Karpas-422 (cell line): ENCODE data around the gene NAV2. TPM values are rescaled to one million over a fixed set of nuclear protein-coding genes. Genes with fewer than 3 reads are reported as not detected.

Experiments
- DNase-seq: peaks from one replicate; pipeline ENCODE4 v3.0.0-alpha.2; 2015
- H2AFZ ChIP-seq: fragments of 200-600 bp; sonication (generic); 2 replicates; pipeline ENCODE4 v1.6.1; 2014; ENCODE audit warnings: antibody characterized with exemption, low read length, mixed read lengths
- H3K27ac ChIP-seq: fragments of 200-600 bp; sonication (generic); 2 replicates; pipeline ENCODE4 v1.5.1; 2014; ENCODE audit warnings: mild to moderate bottlenecking, low read length, moderate library complexity
- H3K27me3 ChIP-seq: fragments of 200-600 bp; sonication (generic); 2 replicates; pipeline ENCODE4 v1.6.1; 2014; ENCODE audit warnings: low read length, mixed read lengths
- H3K36me3 ChIP-seq: fragments of 200-600 bp; sonication (generic); 2 replicates; pipeline ENCODE4 v1.6.1; 2014; ENCODE audit warnings: low read length, mixed read lengths; ENCODE audit not compliant: insufficient read depth
- H3K4me1 ChIP-seq: fragments of 200-600 bp; sonication (generic); 2 replicates; pipeline ENCODE4 v1.6.1; 2014; ENCODE audit warnings: mild to moderate bottlenecking, low read length, mixed read lengths
- H3K4me2 ChIP-seq: fragments of 200-600 bp; sonication (generic); 2 replicates; pipeline ENCODE4 v1.6.1; 2014; ENCODE audit warnings: low read length, low read depth, mild to moderate bottlenecking; ENCODE audit not compliant: poor library complexity, severe bottlenecking
- H3K4me3 ChIP-seq: fragments of 200-600 bp; sonication (generic); 2 replicates; pipeline ENCODE4 v1.5.1; 2014; ENCODE audit warnings: mild to moderate bottlenecking, antibody characterized with exemption, low read length, mixed read lengths
- H3K79me2 ChIP-seq: fragments of 200-600 bp; sonication (generic); 2 replicates; pipeline ENCODE4 v1.6.1; 2014; ENCODE audit warnings: mild to moderate bottlenecking, low read length, mixed read lengths
- H3K9ac ChIP-seq: fragments of 200-600 bp; sonication (generic); 2 replicates; pipeline ENCODE4 v1.6.0; 2014; ENCODE audit warnings: low read length
- H3K9me2 ChIP-seq: fragments of 200-600 bp; sonication (generic), shearing (Covaris generic); replicated peaks from 2 replicates; pipeline ENCODE4 v1.6.0; 2014; ENCODE audit warnings: mild to moderate bottlenecking, low read length, moderate library complexity; ENCODE audit not compliant: insufficient read depth
- H3K9me3 ChIP-seq: fragments of 300-700, 200-600 bp; sonication (generic); 2 replicates; pipeline ENCODE4 v1.6.1; 2014; ENCODE audit warnings: low read length, mixed read lengths
- H4K20me1 ChIP-seq: fragments of 200-600 bp; sonication (generic); 2 replicates; pipeline ENCODE4 v1.6.1; 2014; ENCODE audit warnings: mild to moderate bottlenecking, antibody characterized with exemption, low read length, low read depth; ENCODE audit not compliant: insufficient read depth
- total RNA-seq: library from RNA; depleted of rRNA; stranded (reverse); fragments of >200 nt; shearing (Covaris generic); gene quantifications from 2 replicates; pipeline ENCODE4 v1.2.3, GENCODE V29; 2014; ENCODE audit warnings: low replicate concordance

The NAV2 gene
- total RNA-seq, 1 experiment from 2014 or later, result not detected

GRCh38 chr11:19718051-19718450 is 5.4 kb downstream of the NAV2 start:
- no peak for DNase-seq
- no peaks in the 10 kb centered on the region for H3K36me3 ChIP-seq
- no peaks in the 10 kb centered on the region for H3K9me2 ChIP-seq
- peaks cover 3% of the 10 kb centered on the region for H3K4me1 ChIP-seq
- no peaks in the 10 kb centered on the region for H3K9me3 ChIP-seq
- H3K9ac ChIP-seq, result no peak overlapping the region
- 0 out of 2 replicates have a peak, but pooled peaks cover 3% of the 10 kb centered on the region for H3K27me3 ChIP-seq
- no peak overlapping the region for H2AFZ ChIP-seq
- H3K4me2 ChIP-seq, result no peak overlapping the region
- no peak overlapping the region for H3K4me3 ChIP-seq
- H4K20me1 ChIP-seq, result no peaks in the 10 kb centered on the region
- no peak overlapping the region for H3K27ac ChIP-seq
- no peaks in the 10 kb centered on the region for H3K79me2 ChIP-seq

- no peaks in the 10 kb centered on the region for H3K79me2 ChIP-seq
- H3K4me2 ChIP-seq, result no peak overlapping the region
- H3K9me2 ChIP-seq, result no peaks in the 10 kb centered on the region
- no peak overlapping the region for H3K4me3 ChIP-seq
- no peak overlapping the region for H3K27ac ChIP-seq
- no peaks in the 10 kb centered on the region for H3K4me1 ChIP-seq
- 0 out of 2 replicates have a peak, but pooled peaks cover 3% of the 10 kb centered on the region for H3K27me3 ChIP-seq
- H2AFZ ChIP-seq, result no peak overlapping the region
- no peak overlapping the region for H3K9ac ChIP-seq
- H3K9me3 ChIP-seq, result no peaks in the 10 kb centered on the region
- DNase-seq, result no peak
- no peaks in the 10 kb centered on the region for H3K36me3 ChIP-seq
- no peaks in the 10 kb centered on the region for H4K20me1 ChIP-seq
These were observed 6.3 kb downstream of the NAV2 start for GRCh38 chr11:19718951-19719350.

- Histone ChIP-seq H3K9me2 (no peaks in the 10 kb centered on the region), H4K20me1 (no peaks in the 10 kb centered on the region), H3K36me3 (no peaks in the 10 kb centered on the region), H3K79me2 (no peaks in the 10 kb centered on the region), H3K27ac (no peak overlapping the region), H3K9ac (no peak overlapping the region), H3K4me3 (no peak overlapping the region), H3K4me1 (no peaks in the 10 kb centered on the region), H3K4me2 (no peak overlapping the region), H2AFZ (no peak overlapping the region), H3K9me3 (no peaks in the 10 kb centered on the region), H3K27me3 (0 out of 2 replicates have a peak, but pooled peaks cover 3% of the 10 kb centered on the region)
- DNase-seq, result no peak
These were observed 7.3 kb downstream of the NAV2 start for GRCh38 chr11:19719960-19720359.

- no peak overlapping the region for H3K9ac ChIP-seq
- no peak for DNase-seq
- no peak overlapping the region for H3K4me2 ChIP-seq
- no peaks in the 10 kb centered on the region for H3K79me2 ChIP-seq
- no peak overlapping the region for H2AFZ ChIP-seq
- H3K27ac ChIP-seq, result no peak overlapping the region
- no peak overlapping the region for H3K4me3 ChIP-seq
- 0 out of 2 replicates have a peak, but pooled peaks cover 3% of the 10 kb centered on the region for H3K27me3 ChIP-seq
- H4K20me1 ChIP-seq, result no peaks in the 10 kb centered on the region
- no peaks in the 10 kb centered on the region for H3K9me3 ChIP-seq
- no peaks in the 10 kb centered on the region for H3K4me1 ChIP-seq
- no peaks in the 10 kb centered on the region for H3K36me3 ChIP-seq
- no peaks in the 10 kb centered on the region for H3K9me2 ChIP-seq
These were observed 8.5 kb downstream of the NAV2 start for GRCh38 chr11:19721176-19721575.

GRCh38 chr11:19722702-19723101 is 10.1 kb downstream of the NAV2 start:
- no peak overlapping the region for H2AFZ ChIP-seq
- DNase-seq, result no peak
- 0 out of 2 replicates have a peak, but pooled peaks cover 3% of the 10 kb centered on the region for H3K27me3 ChIP-seq
- no peaks in the 10 kb centered on the region for H3K79me2 ChIP-seq
- no peaks in the 10 kb centered on the region for H3K9me3 ChIP-seq
- H3K9me2 ChIP-seq, result no peaks in the 10 kb centered on the region
- H3K27ac ChIP-seq, result no peak overlapping the region
- H3K4me1 ChIP-seq, result no peaks in the 10 kb centered on the region
- no peak overlapping the region for H3K9ac ChIP-seq
- H4K20me1 ChIP-seq, result no peaks in the 10 kb centered on the region
- no peak overlapping the region for H3K4me3 ChIP-seq
- H3K36me3 ChIP-seq, result no peaks in the 10 kb centered on the region
- H3K4me2 ChIP-seq, result no peak overlapping the region

- H3K9ac ChIP-seq, result no peak overlapping the region
- no peaks in the 10 kb centered on the region for H3K4me1 ChIP-seq
- DNase-seq, result no peak
- H3K79me2 ChIP-seq, result no peaks in the 10 kb centered on the region
- no peak overlapping the region for H3K4me2 ChIP-seq
- H2AFZ ChIP-seq, result no peak overlapping the region
- no peaks in the 10 kb centered on the region for H3K9me2 ChIP-seq
- H3K36me3 ChIP-seq, result no peaks in the 10 kb centered on the region
- no peaks in the 10 kb centered on the region for H4K20me1 ChIP-seq
- 0 out of 2 replicates have a peak, but pooled peaks cover 3% of the 10 kb centered on the region for H3K27me3 ChIP-seq
- H3K9me3 ChIP-seq, result no peaks in the 10 kb centered on the region
- H3K27ac ChIP-seq, result no peak overlapping the region
- H3K4me3 ChIP-seq, result no peak overlapping the region
These were observed 11.1 kb downstream of the NAV2 start for GRCh38 chr11:19723572-19724342.

- no peaks in the 10 kb centered on the region for H4K20me1 ChIP-seq
- H3K27me3 ChIP-seq, result 0 out of 2 replicates have a peak, but pooled peaks cover 3% of the 10 kb centered on the region
- no peak for DNase-seq
- no peak overlapping the region for H3K4me3 ChIP-seq
- no peak overlapping the region for H3K27ac ChIP-seq
- no peaks in the 10 kb centered on the region for H3K79me2 ChIP-seq
- no peaks in the 10 kb centered on the region for H3K9me3 ChIP-seq
- H3K4me1 ChIP-seq, result no peaks in the 10 kb centered on the region
- H3K9me2 ChIP-seq, result no peaks in the 10 kb centered on the region
- H2AFZ ChIP-seq, result no peak overlapping the region
- H3K4me2 ChIP-seq, result no peak overlapping the region
- H3K9ac ChIP-seq, result no peak overlapping the region
- H3K36me3 ChIP-seq, result no peaks in the 10 kb centered on the region
These were observed 12.1 kb downstream of the NAV2 start for GRCh38 chr11:19724765-19725164.

- H3K27me3 ChIP-seq, result 0 out of 2 replicates have a peak, but pooled peaks cover 3% of the 10 kb centered on the region
- H3K9ac ChIP-seq, result no peak overlapping the region
- H3K36me3 ChIP-seq, result no peaks in the 10 kb centered on the region
- H3K4me2 ChIP-seq, result no peak overlapping the region
- DNase-seq, result no peak
- H3K4me3 ChIP-seq, result no peak overlapping the region
- H2AFZ ChIP-seq, result no peak overlapping the region
- no peaks in the 10 kb centered on the region for H3K79me2 ChIP-seq
- no peaks in the 10 kb centered on the region for H3K9me2 ChIP-seq
- no peaks in the 10 kb centered on the region for H3K4me1 ChIP-seq
- no peaks in the 10 kb centered on the region for H4K20me1 ChIP-seq
- no peaks in the 10 kb centered on the region for H3K9me3 ChIP-seq
- no peak overlapping the region for H3K27ac ChIP-seq
These were observed 12.9 kb downstream of the NAV2 start for GRCh38 chr11:19725379-19726079.
